ENCODE data around the gene SLC22A5. TPM values are rescaled to one million over a fixed set of nuclear protein-coding genes. Genes with fewer than 3 reads are reported as not detected.

The SLC22A5 gene
- total and polyA plus RNA-seq, 2 donors from 2014 or later, result 28.3 to 36.3 TPM

DNA sequence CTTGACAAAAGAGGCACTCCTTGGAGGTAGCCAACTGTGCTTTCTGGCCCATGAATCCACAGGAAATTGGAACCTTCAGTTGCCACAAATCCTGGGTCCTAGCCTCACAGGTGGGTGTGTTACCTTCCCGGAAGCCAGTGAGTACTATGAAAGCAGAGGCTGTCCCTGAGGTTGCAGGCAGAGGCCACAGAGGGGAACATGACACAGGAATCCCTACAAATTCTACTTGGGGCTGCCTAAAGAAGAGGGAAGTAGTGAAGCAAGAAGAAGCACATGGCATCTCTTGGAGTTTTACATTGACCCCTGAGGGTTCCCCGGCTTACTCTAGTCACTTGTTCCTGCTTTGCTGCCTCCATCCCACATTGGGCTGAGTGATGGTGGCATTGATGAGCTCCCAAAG lies 2.6 kb downstream of the SLC22A5 start:
- Histone ChIP-seq H3K9me3 (ENCODE audit: control insufficient read depth in 2 of 3, insufficient read depth in 1 of 3, low read length in 3 of 3) (no peaks in the 10 kb centered on the region), H3K4me3 (ENCODE audit: low read length in 3 of 3) (peak overlapping the region in 2 of 3 donors; percentile 72 to 96), H3K4me1 (ENCODE audit: control insufficient read depth in 2 of 3, insufficient read depth in 2 of 3, low read depth in 1 of 3, low read length in 3 of 3) (peaks cover 0 to 23% (median 14%) of the 10 kb centered on the region in 3 donors), H3K27ac (ENCODE audit: low read depth in 2 of 2, low read length in 2 of 2) (peak overlapping the region; percentile 93 to 96), H3K27me3 (ENCODE audit: control insufficient read depth, insufficient read depth, low read length) (no peaks in the 10 kb centered on the region), H3K9ac (ENCODE audit: low read length in 3 of 3) (peak overlapping the region in 1 of 3 donors; percentile 95), H3K36me3 (ENCODE audit: control insufficient read depth in 2 of 3, insufficient read depth in 3 of 3, low read length in 3 of 3) (no peaks in the 10 kb centered on the region)
- FAIRE-seq (no peak), DNase-seq (no peak)
- TF ChIP-seq CTCF (IDR thresholded peaks at IDR 0.05; ENCODE audit: borderline replicate concordance, extremely low read depth, insufficient read depth), result no peak
- intact Hi-C loops (cut with DNase I), result no loop called here

GRCh38 chr5:132372542-132372941 lies 3.0 kb downstream of the SLC22A5 start:
- no peak for TF ChIP-seq CTCF (IDR thresholded peaks at IDR 0.05; ENCODE audit: borderline replicate concordance, extremely low read depth, insufficient read depth)
- intact Hi-C loops (cut with DNase I), result no loop called here
- DNase-seq, result no peak
- Histone ChIP-seq H3K9me3 (ENCODE audit: control insufficient read depth in 2 of 3, insufficient read depth in 1 of 3, low read length in 3 of 3) (no peaks in the 10 kb centered on the region), H3K27ac (ENCODE audit: low read depth in 2 of 2, low read length in 2 of 2) (peak overlapping the region; percentile 93 to 96), H3K4me1 (ENCODE audit: control insufficient read depth in 2 of 3, insufficient read depth in 2 of 3, low read depth in 1 of 3, low read length in 3 of 3) (peaks cover 0 to 23% (median 14%) of the 10 kb centered on the region in 3 donors), H3K36me3 (ENCODE audit: control insufficient read depth in 2 of 3, insufficient read depth in 3 of 3, low read length in 3 of 3) (no peaks in the 10 kb centered on the region), H3K27me3 (ENCODE audit: control insufficient read depth, insufficient read depth, low read length) (no peaks in the 10 kb centered on the region), H3K9ac (ENCODE audit: low read length in 3 of 3) (peak overlapping the region in 1 of 3 donors; percentile 95), H3K4me3 (ENCODE audit: low read length in 3 of 3) (peak overlapping the region in 2 of 3 donors; percentile 72 to 96)
- FAIRE-seq, result no peak

DNA sequence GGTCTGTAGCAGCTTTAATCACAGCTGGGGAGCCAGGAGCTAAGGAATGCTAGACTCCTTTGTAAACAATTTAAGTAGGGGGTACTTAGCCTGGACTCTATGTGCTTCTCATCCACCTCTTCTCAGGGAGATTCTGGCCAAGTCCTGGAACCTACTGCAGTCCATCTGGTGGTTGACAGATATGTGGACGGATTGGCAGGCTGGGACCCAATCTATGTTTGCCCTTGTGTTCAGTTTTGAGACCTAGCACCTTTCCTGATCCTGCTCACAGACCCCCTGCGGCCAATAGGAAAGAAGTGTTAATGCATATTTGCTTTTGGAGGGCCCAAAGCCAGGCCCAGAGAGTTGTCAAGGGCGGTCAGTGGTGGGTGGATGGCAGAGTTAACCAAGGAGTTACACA lies 6.4 kb downstream of the SLC22A5 start:
- H3K27ac ChIP-seq (ENCODE audit: low read depth in 2 of 2, low read length in 2 of 2), result no peak overlapping the region
- TF ChIP-seq CTCF (IDR thresholded peaks at IDR 0.05; ENCODE audit: borderline replicate concordance, extremely low read depth, insufficient read depth), result no peak
- DNase-seq (no peak), FAIRE-seq (no peak)
- H3K9me3 ChIP-seq (ENCODE audit: control insufficient read depth in 2 of 3, insufficient read depth in 1 of 3, low read length in 3 of 3), result no peaks in the 10 kb centered on the region
- no peak overlapping the region for H3K4me3 ChIP-seq (ENCODE audit: low read length in 3 of 3)
- no peaks in the 10 kb centered on the region for H3K27me3 ChIP-seq (ENCODE audit: control insufficient read depth, insufficient read depth, low read length)
- peaks cover 0 to 21% (median 14%) of the 10 kb centered on the region in 3 donors for H3K4me1 ChIP-seq (ENCODE audit: control insufficient read depth in 2 of 3, insufficient read depth in 2 of 3, low read depth in 1 of 3, low read length in 3 of 3)
- no peak overlapping the region for H3K9ac ChIP-seq (ENCODE audit: low read length in 3 of 3)
- H3K36me3 ChIP-seq (ENCODE audit: control insufficient read depth in 2 of 3, insufficient read depth in 3 of 3, low read length in 3 of 3), result peaks cover 0 to 10% (median 9%) of the 10 kb centered on the region in 3 donors
- intact Hi-C loops (cut with DNase I), result no loop called here

Measured in kidney (tissue), 14 donors.